GM04504 (cell line): Measurements from ENCODE around the gene LIMCH1.

Source experiments
- DNase-seq: peaks from one replicate; pipeline ENCODE4 v3.0.0-alpha.2; 2012; ENCODE audit warnings: low read depth

Gene LIMCH1

DNA sequence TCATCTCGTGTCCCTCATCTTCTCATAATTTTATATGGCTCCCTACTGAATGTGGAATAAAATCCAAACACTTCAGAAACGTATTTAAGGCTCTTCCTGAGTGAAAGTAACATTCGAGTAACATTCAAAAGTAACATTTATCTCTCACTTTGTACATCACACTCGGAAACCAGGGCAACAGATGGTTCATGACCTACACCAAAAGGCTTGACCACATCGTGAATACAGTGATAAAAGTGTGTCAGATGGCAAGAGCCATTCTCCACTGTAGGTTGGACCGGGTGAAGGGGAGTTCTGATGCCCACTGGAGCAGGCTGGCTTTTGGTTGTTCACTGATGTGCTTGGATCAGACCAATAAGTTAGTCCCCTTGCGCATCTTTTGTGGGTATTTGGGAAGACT is 5.6 kb upstream of the LIMCH1 start:
- no peak for DNase-seq

DNA sequence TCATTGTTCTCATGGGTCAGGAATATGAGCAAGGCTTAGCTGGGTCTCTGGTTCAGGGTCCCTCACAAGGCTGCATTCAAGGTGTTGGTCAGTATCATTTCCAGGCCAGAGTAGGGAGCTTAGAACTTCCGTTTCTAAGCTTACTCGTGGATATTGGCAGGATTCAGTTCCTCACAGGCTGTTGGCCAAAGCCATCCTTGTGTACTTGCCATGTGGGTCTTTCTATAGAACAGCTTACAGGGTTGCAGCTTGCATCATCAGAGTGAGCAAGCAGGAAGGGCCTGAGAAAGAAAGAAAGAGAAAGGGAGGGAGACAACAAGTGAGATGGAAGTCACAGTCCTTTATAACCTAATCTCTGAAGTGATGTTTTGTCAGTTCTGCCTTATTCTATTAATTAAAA is 5.1 kb upstream of the LIMCH1 start:
- no peak for DNase-seq

DNA sequence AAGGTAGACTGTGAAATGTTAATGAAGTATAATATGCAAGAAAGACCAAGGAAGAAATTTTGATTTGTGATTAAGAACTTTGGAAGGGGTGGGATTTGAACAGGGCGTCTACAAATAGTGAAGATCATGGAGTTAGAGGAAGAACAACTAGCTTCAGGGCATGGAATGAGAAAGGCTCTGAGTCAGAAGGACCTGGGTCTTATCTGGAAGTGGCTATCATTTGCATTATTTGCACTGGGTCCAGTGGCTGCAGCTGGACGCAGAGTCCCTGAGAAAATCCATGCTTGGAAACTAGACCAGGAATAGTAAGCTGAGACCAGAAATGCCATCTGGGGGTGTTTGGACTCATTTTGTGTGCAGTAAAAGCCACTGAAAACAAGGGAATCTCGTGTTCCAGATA is 4.3 kb upstream of the LIMCH1 start:
- no peak for DNase-seq

DNA sequence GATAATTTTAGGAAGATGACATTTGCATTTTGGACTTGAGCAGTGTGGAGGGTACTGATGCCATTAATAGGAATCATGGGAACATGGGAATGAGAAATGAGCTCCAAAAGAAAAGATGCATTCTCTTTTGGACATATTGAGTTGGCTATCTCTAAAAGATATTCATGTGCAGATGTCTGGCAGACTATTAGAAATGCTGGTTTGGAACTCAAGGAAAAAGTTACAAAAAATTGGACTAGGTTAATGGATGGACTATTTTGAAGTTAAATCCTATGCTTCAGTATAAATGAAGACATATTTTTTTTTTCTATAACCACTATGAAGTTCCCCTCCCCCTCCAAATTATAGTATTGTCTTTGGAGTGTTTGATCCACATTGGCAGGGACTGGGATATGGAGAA is 3.6 kb upstream of the LIMCH1 start:
- DNase-seq: no peak

DNA sequence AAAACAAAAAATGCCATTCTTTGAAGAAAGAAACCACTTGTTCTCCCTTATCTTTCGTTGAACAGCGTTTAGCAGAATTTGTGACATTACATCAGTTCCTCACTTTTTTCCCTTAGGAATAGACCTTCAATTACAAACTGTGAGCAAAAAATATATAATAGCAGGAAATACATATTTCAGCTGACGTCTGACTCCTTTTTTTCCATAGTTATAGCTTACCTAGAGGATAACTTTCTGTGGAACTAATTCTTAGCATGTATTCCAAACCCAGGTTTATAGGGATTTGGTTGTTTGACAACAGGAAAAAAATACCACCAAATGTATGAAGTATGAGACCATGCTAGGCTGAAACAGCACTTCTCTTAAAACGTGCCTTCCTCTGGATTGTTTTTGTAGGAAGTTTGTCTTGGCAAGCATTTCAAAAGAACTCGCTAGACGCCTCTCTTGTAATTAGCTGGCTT is 2.0 kb upstream of the LIMCH1 start:
- DNase-seq: no peak

DNA sequence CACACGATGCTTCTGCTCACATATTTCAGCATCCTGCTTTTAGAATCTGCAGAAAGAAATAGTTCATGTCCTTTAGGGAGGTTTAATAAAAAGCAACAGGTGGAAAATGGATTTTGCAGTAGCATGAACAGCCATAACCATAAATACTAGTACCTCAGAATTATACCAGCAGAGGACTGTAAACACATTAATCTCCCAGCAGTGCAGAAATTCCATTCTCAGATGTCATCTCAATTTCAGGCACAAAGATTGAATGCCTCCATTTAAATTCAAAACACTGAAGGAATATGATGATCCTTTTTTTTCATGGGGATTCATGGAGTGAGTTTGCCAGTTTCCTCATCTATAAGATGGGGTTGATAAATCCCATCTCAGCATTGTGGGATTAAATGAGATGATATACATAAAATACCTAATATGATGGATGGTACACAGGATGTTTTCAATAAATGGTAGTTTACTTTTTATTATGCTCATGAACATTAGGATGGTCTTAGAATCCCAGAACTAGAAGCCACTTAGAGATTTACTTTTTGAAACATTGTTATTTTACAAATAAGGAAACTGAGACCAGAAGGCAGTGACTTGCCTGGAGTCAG is 566 bp upstream of the LIMCH1 start:
- DNase-seq: no peak

DNA sequence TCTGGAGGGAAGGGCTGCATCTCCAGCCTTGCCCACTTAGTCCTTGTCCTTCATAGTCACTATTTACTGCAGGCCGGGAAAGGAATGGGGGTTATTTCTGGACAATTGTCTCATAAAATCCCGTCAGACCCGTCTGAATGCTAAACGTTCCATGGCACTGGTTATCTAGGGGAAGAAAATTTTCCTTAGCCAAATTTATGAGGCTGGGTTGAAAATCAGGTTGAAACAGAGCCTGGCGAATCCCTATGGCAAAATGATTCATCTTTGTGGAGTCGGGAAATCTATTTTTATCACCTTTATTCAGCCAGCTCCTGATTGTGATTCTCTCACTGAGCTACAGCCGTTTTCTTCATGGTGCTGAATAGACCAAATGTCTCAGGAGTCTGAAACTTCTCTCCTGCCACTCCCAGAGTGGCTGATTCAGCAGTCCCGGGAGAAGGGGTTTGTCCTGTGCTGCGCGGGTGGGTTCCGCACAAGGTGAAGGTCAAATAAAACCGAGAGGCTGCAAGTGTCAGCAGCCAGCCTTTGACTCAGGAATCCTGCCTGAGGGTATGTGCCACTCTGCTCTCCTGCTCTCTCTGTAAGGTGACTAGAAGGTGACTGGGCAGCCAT is 1.0 kb downstream of the LIMCH1 start:
- no peak for DNase-seq

DNA sequence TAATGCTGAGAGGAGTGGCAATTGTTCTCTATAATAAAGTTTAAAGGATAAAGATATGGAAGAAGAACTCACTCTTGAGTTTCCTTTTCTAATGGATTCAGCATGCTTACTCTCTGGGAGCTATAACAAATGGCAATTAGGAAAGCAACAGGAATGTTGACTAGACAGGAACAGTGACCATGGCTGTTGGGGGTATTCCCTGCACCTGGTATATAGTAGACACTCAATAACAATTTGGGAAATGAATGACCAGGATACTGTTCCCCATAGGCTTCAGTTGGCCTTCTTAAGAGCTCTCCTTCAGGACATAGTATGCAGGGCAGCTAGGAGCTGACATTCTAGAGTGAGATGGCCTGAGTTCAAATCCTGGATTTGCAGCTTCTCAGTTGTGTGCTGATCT is 1.8 kb downstream of the LIMCH1 start:
- no peak for DNase-seq

DNA sequence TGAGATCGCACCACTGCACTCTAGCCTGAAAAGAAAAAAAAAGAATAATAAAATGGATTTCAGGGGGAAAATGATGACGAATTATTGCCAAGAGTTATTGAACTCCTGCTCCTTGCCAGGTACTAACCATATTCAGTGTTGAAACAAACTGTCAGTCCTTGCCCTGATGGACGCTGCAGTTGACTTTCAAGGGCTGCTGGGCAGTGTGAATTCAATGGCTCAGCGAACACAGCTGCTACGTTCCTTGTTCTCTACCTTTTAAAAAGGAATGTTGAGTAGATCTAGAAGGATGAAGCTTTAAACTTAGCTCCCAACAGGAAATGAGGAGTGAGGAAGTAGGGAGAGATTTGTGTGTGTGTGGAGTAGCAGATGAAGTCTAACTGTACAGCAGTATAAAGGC is 2.7 kb downstream of the LIMCH1 start:
- DNase-seq: no peak

DNA sequence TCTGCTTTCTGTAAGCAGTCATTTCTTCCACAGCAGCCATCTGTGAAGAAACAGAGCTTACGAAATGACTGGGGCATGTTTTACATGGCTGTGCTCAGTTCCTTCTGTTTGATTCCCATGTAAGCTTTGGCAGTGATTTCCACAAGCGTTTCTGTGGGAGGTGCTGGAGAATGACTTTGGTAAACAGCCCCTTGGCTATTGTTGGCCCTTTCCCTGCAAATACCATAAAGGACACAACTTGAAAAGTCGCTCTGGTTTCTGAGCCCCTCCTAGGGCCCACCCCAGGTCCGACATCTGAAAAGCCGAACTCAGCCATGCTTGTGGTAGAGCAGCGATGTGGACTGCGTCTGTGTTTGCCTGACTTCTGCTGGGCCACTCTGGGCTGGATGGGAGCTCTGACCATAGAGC is 3.7 kb downstream of the LIMCH1 start:
- peak; percentile 29 for DNase-seq

DNA sequence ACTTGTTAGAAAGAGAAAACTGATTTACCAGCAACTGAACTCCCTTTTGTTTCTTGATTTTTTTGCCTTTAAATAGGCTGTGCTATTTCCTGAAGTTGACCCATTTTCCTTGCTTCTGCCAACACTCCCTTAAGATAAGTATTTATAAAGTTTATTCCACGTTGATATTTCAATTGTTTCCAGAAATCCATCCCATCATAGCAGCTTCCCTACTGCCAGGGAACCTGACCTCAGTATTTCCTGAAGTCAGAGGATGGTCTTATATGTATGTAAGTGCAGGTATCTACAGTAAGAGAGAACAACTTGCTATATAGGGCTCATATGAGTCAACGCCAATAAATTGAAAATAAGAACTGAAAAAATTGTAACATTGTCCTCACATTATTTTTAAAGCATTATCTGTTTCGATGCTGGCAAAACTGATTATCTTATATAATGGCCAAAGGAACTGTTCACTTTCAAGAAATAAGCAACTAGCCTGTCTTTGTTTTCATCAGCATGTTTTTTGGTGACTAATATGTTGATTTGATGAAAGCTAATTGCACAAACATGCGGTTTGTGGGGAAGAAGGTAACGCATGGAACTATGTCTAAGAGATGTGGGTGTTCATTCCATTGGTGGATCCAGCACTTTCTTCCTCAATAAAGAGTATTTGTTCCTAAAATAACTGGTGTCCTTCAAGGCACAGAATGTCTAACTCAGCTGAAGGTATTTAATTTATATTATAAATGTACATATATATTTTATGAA is 4.7 kb downstream of the LIMCH1 start:
- DNase-seq: no peak

DNA sequence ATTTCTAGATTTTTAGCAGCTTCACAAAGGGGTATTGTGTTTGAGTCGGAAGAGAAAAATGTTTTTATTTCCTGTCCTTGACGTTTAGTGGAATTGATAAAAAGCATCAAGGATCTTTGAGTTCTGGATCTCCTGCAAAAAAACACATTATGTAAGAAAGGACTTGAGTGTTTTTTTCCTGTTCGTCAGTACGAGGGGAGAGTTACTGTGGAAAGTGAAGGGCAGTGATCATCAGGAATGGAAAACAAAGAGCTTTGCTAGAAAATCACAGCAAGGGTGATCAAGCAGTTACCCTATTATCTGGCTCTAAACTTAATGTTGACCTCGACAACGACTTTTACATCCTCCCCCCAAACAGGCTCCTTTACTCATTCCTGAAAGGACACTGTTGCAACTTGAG is 7.3 kb downstream of the LIMCH1 start:
- no peak for DNase-seq

DNA sequence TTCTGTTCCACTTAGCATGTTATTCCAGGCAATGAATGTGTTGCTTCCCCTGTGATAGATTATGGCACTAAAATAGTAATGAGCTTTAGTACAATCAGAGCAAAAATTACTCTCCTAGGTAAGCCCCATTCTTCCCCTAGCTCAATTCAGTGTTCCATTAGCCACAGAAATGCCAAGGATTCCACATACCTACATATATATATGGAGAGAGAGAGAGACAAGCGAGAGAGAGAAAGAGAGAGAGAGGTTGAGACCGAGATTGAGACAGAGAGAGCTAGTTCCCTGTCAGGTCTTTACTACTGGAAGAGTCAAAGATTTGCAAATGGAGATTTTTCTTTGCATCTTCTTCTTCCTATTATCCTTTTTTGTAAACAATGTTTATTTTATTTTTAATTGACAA is 8.7 kb downstream of the LIMCH1 start:
- DNase-seq: no peak

DNA sequence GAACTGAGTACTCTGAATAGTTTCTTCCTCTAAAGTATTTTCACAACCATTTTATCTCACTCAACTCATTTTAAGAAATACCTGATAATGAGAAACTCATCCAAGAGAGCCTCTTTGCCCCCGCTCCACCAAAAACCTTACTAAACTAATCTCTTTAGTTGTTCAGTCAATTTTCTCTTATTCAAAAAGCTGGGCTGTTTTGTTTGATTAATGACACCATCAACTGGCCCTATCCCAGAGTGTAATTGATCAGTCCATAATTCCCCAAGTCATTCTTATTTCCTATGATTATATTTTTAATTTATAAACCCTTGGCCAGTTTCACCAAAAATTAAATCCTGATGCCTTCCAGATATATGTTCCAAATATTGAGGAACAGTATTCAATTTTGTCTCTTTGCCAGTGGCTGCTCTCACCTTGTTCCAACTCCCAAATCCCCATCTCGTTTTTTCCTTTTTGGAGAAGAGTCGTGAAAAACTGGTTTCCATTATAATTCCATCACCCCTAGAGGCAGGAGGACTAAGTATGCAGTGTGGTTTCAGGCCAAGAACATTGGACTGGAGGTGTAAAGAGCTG is 10.4 kb downstream of the LIMCH1 start:
- DNase-seq: no peak

DNA sequence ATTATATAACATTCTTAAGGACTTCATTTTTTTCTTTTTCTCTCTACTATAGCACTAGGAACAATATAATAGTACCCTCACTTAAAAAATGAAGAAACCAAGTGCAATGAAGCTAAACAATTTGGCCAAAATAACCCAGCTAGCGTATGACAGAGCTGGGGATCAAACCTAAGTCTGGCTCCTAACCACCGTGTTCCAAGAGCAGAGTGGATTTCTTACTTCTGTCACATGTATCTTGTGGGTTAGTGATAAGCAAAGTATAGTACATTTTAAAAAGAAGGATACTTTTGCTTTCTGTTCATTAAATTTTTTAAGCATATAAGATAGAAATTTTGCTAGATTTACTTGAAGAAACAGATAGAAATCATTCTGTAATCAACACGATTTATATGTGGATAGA is 11.5 kb downstream of the LIMCH1 start:
- no peak for DNase-seq

DNA sequence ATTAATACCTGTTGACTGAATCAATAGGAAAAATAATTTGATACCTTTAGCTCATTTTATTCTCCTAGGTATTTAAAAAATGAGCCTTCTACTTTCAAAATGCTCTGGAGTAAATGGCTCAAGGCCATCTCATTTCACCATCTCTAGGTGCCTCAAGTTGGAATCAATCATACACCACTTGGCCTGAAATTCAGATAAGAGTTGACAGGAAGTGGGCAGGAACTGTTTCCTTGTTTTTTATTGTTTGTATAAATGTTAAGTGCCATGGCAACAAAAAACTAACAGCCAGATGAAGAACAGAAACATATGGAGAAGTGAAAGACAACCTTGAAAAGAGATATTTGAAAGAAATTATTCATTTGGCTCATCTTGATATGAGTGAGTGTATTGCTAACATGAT is 12.4 kb downstream of the LIMCH1 start:
- no peak for DNase-seq

DNA sequence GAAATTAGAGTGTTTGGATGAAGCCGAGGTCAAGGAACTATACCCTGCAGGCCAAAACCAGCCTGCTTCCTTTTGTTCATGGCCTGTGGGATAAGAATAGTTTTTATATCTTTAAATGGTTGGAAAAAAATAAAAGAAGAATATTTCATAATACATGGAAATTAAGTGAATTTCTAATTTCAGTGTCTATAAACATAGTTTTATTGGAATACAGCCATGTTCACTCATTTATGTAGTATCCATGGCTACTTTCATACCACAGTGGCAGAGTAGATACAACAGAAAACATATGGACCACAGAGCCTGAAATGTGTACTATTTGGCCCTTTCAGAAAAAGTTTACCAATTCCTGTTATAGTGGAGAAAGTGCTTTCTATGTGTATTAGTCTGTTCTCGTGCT is 13.6 kb downstream of the LIMCH1 start:
- DNase-seq: no peak

DNA sequence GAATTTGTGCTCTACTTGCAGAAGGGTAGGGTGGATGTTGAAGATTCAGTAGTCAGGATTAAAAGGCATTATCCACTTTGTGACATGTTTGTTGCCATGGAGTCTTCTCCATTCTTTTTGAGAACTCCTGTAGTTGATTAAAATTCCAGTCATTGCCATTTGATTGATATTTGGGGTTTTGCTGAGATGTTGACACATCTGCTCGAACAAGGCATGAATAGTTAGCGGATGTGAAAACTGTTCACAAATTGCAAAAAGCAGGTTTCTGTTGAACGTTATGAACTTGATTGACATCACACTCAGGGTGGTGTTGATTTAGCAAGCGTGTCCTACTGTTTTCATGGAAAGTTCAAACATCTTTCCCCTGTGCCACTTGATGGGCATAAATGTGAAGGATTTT is 16.9 kb downstream of the LIMCH1 start:
- no peak for DNase-seq

DNA sequence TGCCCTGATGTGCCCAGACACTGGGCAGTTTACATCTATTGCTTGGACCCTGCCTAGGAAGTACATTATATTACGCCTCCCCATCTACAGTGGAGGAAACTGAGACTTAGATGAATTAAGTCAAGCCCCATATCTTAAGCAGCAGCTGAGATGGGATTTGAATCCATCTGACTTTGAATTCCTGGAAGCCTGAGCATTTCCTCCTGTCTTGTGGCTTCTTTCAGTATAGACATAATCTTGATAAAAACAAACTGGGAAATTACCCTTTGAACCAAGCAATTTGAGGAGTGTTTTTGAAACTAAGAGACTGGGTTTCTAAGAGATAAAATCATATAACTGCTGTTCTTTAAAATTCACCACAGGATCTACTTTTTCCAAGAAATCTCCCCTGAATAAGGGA is 18.6 kb downstream of the LIMCH1 start:
- DNase-seq: no peak

DNA sequence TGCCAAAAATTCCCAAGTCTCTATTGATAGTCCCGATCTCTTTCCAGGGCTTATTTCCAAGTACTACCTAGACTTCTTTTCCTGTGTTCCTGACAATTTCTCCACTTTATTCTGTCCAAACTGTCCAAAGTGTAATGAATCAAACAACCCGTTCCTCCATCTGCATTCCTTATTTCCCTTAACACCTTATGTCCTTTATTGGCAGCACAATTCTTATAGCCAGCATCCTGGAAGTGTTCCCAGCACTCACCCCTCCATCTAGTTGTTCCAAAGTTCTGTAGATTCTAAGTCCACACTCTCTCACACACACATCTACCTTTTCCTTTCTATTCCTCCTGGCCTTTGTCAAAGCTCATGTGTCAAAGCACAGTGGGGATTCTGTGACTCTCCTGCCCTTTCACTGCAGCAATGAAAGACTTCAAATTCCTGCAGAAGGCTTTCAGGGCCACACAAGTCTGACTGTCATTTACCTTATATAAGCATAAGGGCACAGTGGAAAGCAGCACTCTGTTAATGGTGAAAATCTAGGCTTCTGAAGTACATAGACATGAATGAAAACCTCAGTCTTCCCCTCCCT is 22.1 kb downstream of the LIMCH1 start:
- DNase-seq: no peak

DNA sequence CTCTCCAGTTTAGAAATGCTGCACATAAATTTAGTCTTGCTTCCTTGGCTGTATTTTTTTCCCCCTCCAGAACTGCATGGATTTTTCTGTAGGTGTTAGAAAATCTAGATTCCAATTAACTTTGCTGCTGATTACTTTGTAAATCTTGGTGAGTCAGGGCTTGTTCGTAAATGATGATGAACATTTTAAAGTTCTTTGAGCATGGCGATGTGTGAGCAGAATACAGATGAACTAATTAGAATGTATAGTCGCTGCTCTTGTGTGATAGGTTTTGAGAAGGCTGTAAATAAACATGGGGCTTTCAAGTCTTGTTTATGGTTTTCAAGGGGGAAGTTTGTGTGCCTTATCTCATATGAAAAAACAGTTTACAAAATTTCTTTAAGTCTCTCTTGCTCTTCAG is 23.3 kb downstream of the LIMCH1 start:
- no peak for DNase-seq

DNA sequence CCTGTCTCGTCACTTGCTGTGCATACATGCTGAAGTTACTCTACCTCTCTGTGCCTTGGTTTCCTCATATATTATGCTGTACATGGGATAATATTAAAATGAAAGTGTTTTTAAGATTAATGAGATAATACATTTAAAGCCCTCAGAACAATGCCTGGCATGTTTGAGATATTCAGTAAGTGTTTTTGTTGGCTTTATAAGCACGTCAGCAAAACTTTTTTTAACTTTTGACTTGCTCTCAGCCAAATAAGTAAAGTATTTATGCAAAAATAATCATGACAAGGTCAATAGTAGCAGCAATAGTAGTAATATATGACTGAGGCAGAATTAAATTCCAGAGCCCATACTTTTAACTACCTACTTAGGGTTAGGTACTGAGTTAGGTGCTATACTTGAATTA is 29.2 kb downstream of the LIMCH1 start:
- no peak for DNase-seq

DNA sequence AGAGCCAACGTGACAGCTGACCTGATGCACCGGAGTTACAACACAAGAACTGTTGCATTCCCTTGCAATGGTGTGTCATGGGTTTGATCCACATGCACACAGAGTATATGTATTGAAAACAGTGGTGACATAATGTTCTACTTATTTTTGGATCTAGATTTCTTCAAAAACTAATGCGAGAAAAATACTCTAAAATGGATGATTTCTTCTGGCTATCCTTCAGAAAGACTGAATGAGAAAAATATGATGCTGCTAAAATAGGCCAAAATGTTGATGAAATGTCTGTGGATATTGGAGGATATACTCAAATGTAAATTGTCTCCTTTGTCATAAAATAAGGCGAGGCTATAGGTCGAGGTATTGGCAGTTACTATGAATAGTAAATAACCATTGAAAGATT is 30.4 kb downstream of the LIMCH1 start:
- DNase-seq: no peak
